ENCODE measurements around the gene ANAPC15.
"Not testable (repeated sequence)": the region's sequence is repeated elsewhere in the genome, so short reads cannot be mapped to it uniquely, and the experiment has no call there.

The ANAPC15 gene

GRCh38 chr11:72112143-72112977, at the start of gene ANAPC15:
Gene ANAPC15 (minus strand): TSS chr11:72112695. CDS start chr11:72111276, 1,419 bp downstream.
- DNase-seq (ENCODE audit: low read depth): peak; percentile 95

GRCh38 chr11:72160319-72160718, 47.8 kb upstream of the ANAPC15 start:
- no peak for DNase-seq (ENCODE audit: low read depth)

GRCh38 chr11:72157131-72157530, 44.6 kb upstream of the ANAPC15 start:
- DNase-seq (ENCODE audit: low read depth): no peak

GRCh38 chr11:72155751-72156150, 43.3 kb upstream of the ANAPC15 start:
- no peak for DNase-seq (ENCODE audit: low read depth)

GRCh38 chr11:72154816-72155215, 42.3 kb upstream of the ANAPC15 start:
- no peak for DNase-seq (ENCODE audit: low read depth)

- DNase-seq (ENCODE audit: low read depth): not testable (repeated sequence)
These were observed 41.4 kb upstream of the ANAPC15 start for GRCh38 chr11:72153874-72154273.

- DNase-seq (ENCODE audit: low read depth): no peak
These were observed 38.4 kb upstream of the ANAPC15 start for GRCh38 chr11:72150882-72151281.

- DNase-seq (ENCODE audit: low read depth): no peak
These were observed 34.1 kb upstream of the ANAPC15 start for GRCh38 chr11:72146625-72147024.

- DNase-seq (ENCODE audit: low read depth): no peak
These were observed 32.5 kb upstream of the ANAPC15 start for GRCh38 chr11:72144807-72145565.

GRCh38 chr11:72142543-72142942, 30.0 kb upstream of the ANAPC15 start:
- not testable (repeated sequence) for DNase-seq (ENCODE audit: low read depth)

- not testable (repeated sequence) for DNase-seq (ENCODE audit: low read depth)
These were observed 29.6 kb upstream of the ANAPC15 start for GRCh38 chr11:72142086-72142485.

- no peak for DNase-seq (ENCODE audit: low read depth)
These were observed 28.6 kb upstream of the ANAPC15 start for GRCh38 chr11:72141066-72141465.

GRCh38 chr11:72140661-72141060, 28.2 kb upstream of the ANAPC15 start:
- no peak for DNase-seq (ENCODE audit: low read depth)

- DNase-seq (ENCODE audit: low read depth): no peak
These were observed 27.0 kb upstream of the ANAPC15 start for GRCh38 chr11:72139500-72139899.

GRCh38 chr11:72138821-72139390, 26.4 kb upstream of the ANAPC15 start:
- no peak for DNase-seq (ENCODE audit: low read depth)

- no peak for DNase-seq (ENCODE audit: low read depth)
These were observed 24.3 kb upstream of the ANAPC15 start for GRCh38 chr11:72136684-72137262.

- no peak for DNase-seq (ENCODE audit: low read depth)
These were observed 23.6 kb upstream of the ANAPC15 start for GRCh38 chr11:72135891-72136683.

- not testable (repeated sequence) for DNase-seq (ENCODE audit: low read depth)
These were observed 23.0 kb upstream of the ANAPC15 start, which contains the start of gene FOLR3 for GRCh38 chr11:72135473-72135872. Gene FOLR3 (plus strand): TSS chr11:72135725. CDS start chr11:72135953, 228 bp downstream.

GRCh38 chr11:72132646-72133045, 20.2 kb upstream of the ANAPC15 start:
- DNase-seq (ENCODE audit: low read depth): no peak

GRCh38 chr11:72129381-72129780, 16.9 kb upstream of the ANAPC15 start:
- DNase-seq (ENCODE audit: low read depth): no peak

- no peak for DNase-seq (ENCODE audit: low read depth)
These were observed 15.4 kb upstream of the ANAPC15 start for GRCh38 chr11:72127923-72128322.
